Skeletal muscle tissue (tissue), 2 donors: Measurements from ENCODE around the gene AXL. TPM values are rescaled to one million over a fixed set of nuclear protein-coding genes. Genes with fewer than 3 reads are reported as not detected.

Experiments
- small RNA-seq: library from RNA; depleted of rRNA; stranded (forward); fragments of <200 nt; gene quantifications from one replicate; pipeline ENCODE3, GENCODE V24; 2014
- total RNA-seq: library from RNA; depleted of rRNA; stranded (reverse); fragments of >200 nt; gene quantifications from one replicate; pipeline ENCODE4 v1.2.3, GENCODE V29; 2014

AXL gene
- total RNA-seq, 1 donor from 2014 or later: 35.0 TPM

Small RNA genes lying within 50 kb of the gene (small RNA-seq; reads per million reads assigned to genes)
- not detected for gene RN7SL34P

Other genes starting within 250 kb of the AXL start
- gene CYP2B6, start 227.9 kb upstream of the AXL start, total RNA-seq: not detected
- not detected for gene CYP2A13, start 130.8 kb upstream of the AXL start, total RNA-seq
- not detected for gene CYP2F1, start 104.8 kb upstream of the AXL start, total RNA-seq
- 1.6 TPM for gene CYP2S1, start 26.0 kb upstream of the AXL start, total RNA-seq
- gene HNRNPUL1, start 45.1 kb downstream of the AXL start, total RNA-seq: 68.4 TPM
- 8.9 TPM for gene CCDC97, start 90.9 kb downstream of the AXL start, total RNA-seq
- gene TGFB1, start 134.7 kb downstream of the AXL start, total RNA-seq: 3.1 TPM
- gene B9D2, start 144.9 kb downstream of the AXL start, total RNA-seq: 2.1 TPM
- 2.1 TPM for gene TMEM91, start 157.3 kb downstream of the AXL start, total RNA-seq
- 13.0 TPM for gene EXOSC5, start 178.1 kb downstream of the AXL start, total RNA-seq
- 46.4 TPM for gene BCKDHA, start 178.6 kb downstream of the AXL start, total RNA-seq
- 0.52 TPM for gene B3GNT8, start 208.2 kb downstream of the AXL start, total RNA-seq
- 23.5 TPM for gene DMAC2, start 220.7 kb downstream of the AXL start, total RNA-seq
- gene ERICH4, start 223.9 kb downstream of the AXL start, total RNA-seq: not detected